Cardiac fibroblast (primary cell): ENCODE measurements around the gene RASSF9.

Experiments used
- DNase-seq, 2 donors: peaks; one replicate each; pipeline versions ENCODE4 v3.0.0 to v3.0.0-alpha.2; 2010; ENCODE audit warnings: low read depth in 2 of 2
- H3K4me3 ChIP-seq, 2 donors: replicated peaks in 1 of 2; 1 replicate in 1 of 2; 2 replicates in 1 of 2; pipeline ENCODE4 v1.5.1; 2011; ENCODE audit warnings: low read depth in 2 of 2, low read length in 2 of 2, mild to moderate bottlenecking in 2 of 2, moderate library complexity in 1 of 2
- CTCF ChIP-seq: IDR thresholded peaks from one replicate; pipeline ENCODE4 v1.5.1; 2011; ENCODE audit warnings: low read depth, mild to moderate bottlenecking, low read length, inconsistent platforms

The RASSF9 gene

GRCh38 chr12:85823436-85824180 is 12.6 kb downstream of the RASSF9 start:
- DNase-seq = peak; percentile 61 to 63

GRCh38 chr12:85821759-85822158 is 14.4 kb downstream of the RASSF9 start:
- no peak for TF ChIP-seq CTCF
- no peak for DNase-seq
- no peak overlapping the region for H3K4me3 ChIP-seq

More at GRCh38 chr12:85823436-85824180, 12.6 kb downstream of the RASSF9 start:
- no peak for TF ChIP-seq CTCF
- H3K4me3 ChIP-seq = no peak overlapping the region

GRCh38 chr12:85821206-85821605 is 15.0 kb downstream of the RASSF9 start:
- peak in 1 of 2 donors; percentile 23 for DNase-seq
- H3K4me3 ChIP-seq = no peak overlapping the region
- TF ChIP-seq CTCF = no peak

- no peak for TF ChIP-seq CTCF
- H3K4me3 ChIP-seq = no peak overlapping the region
- peak in 1 of 2 donors; percentile 17 for DNase-seq
Measured at GRCh38 chr12:85820101-85820500, 16.1 kb downstream of the RASSF9 start.

GRCh38 chr12:85814741-85815140 is 21.5 kb downstream of the RASSF9 start:
- TF ChIP-seq CTCF = no peak
- H3K4me3 ChIP-seq = no peak overlapping the region
- no peak for DNase-seq

GRCh38 chr12:85814071-85814470 is 22.1 kb downstream of the RASSF9 start:
- no peak overlapping the region for H3K4me3 ChIP-seq
- no peak for TF ChIP-seq CTCF
- no peak for DNase-seq

DNA sequence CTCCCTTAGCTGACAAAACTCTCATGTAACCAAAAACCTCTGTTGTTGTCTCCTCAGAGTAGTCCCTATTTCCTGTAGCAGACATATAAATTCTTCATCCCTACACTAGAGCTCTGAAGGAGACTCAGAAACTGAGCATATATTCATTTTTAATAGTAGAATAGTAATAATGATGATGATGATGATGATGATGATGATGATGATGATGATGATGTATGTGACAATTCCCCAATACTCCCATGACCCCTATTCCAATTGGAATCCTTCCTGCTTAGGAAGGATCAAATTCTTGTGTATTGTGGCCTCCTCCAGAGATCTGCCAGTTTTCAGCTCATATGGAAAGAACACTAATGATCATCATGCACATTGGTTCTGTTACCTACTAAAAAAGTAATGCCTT is 26.7 kb downstream of the RASSF9 start:
- H3K4me3 ChIP-seq = no peak overlapping the region
- DNase-seq = no peak
- TF ChIP-seq CTCF = no peak
